ENCODE measurements around the gene CXCL6.

GRCh38 chr4:73883306-73883705, 46.8 kb downstream of the CXCL6 start:
- TF ChIP-seq POLR2AphosphoS5 (IDR thresholded peaks at IDR 0.05) (no peak), CTCF (IDR thresholded peaks at IDR 0.05) (no peak), POLR2A (IDR thresholded peaks at IDR 0.05) (no peak)

Data from breast epithelium (tissue), 3 donors.